Panc1 (cell line): ENCODE measurements around the gene RAPGEF5. TPM values are rescaled to one million over a fixed set of nuclear protein-coding genes. Genes with fewer than 3 reads are reported as not detected.

Source experiments
- ATAC-seq: fragments of 200-7000 bp; cut with Tn5 transposase; 2 replicates; pipeline ENCODE4 v1.9.1; 2020; ENCODE audit warnings: mild to moderate bottlenecking, moderate library complexity
- BruUV-seq: library from RNA; stranded (reverse); fragments of 400-500 nt; replicated peaks from 2 replicates; lab custom pipeline; 2021; lab: Mats Ljungman, UMichigan
- CTCF ChIA-PET: fragments of 300-600 bp; sonication (Branson Sonifier 250); formaldehyde crosslinking; loops from one replicate; lab custom pipeline; 2022; ENCODE audit warnings: antibody characterized with exemption; lab: Charles Lee
- POLR2A ChIA-PET: fragments of 300-600 bp; sonication (Branson Sonifier 250); formaldehyde crosslinking; loops from one replicate; lab custom pipeline; 2022; ENCODE audit warnings: antibody characterized with exemption; lab: Charles Lee
- DNase-seq: peaks from one replicate; pipeline ENCODE4 v3.0.0-alpha.2; 2010; ENCODE audit warnings: low read depth, low spot score
- H3K27ac ChIP-seq: 2 replicates; pipeline ENCODE4 v1.5.1; 2011; ENCODE audit warnings: mild to moderate bottlenecking, low read length, inconsistent platforms
- H3K27me3 ChIP-seq: fragments of 200-500 bp; sonication (Bioruptor generic); 2 replicates; pipeline ENCODE4 v1.6.0; 2014; ENCODE audit warnings: low read length, inconsistent platforms; ENCODE audit not compliant: control insufficient read depth, insufficient read depth
- H3K36me3 ChIP-seq: fragments of 200-500 bp; sonication (Bioruptor generic); 2 replicates; pipeline ENCODE4 v1.5.1; 2014; ENCODE audit warnings: inconsistent platforms, mild to moderate bottlenecking, low read length, moderate library complexity; ENCODE audit not compliant: control insufficient read depth, insufficient read depth
- H3K4me1 ChIP-seq: 2 replicates; pipeline ENCODE4 v1.5.1; 2011; ENCODE audit warnings: inconsistent platforms, mild to moderate bottlenecking, low read length, moderate library complexity; ENCODE audit not compliant: control insufficient read depth, insufficient read depth
- H3K4me3 ChIP-seq, 2 experiments: 2 replicates each; pipeline ENCODE4 v1.5.1; 2011 to 2012; ENCODE audit warnings: low read depth in 2 of 2, low read length in 2 of 2, mild to moderate bottlenecking in 2 of 2, inconsistent platforms in 1 of 2, moderate library complexity in 1 of 2
- H3K9me3 ChIP-seq: fragments of 200-500 bp; sonication (Bioruptor generic); 2 replicates; pipeline ENCODE4 v1.5.1; 2014; ENCODE audit warnings: low read depth, mild to moderate bottlenecking, inconsistent platforms, low read length, moderate library complexity; ENCODE audit not compliant: control insufficient read depth, insufficient read depth
- POLR2AphosphoS5 ChIP-seq: IDR thresholded peaks from 2 replicates; pipeline ENCODE4 v1.6.1; 2012; ENCODE audit warnings: mild to moderate bottlenecking, low read depth, low read length, moderate library complexity
- SIN3A ChIP-seq: IDR thresholded peaks from 2 replicates; pipeline ENCODE4 v1.6.1; 2012; ENCODE audit warnings: low read depth, mild to moderate bottlenecking, low read length, moderate library complexity, borderline replicate concordance; ENCODE audit not compliant: insufficient read depth
- TCF7L2 ChIP-seq: IDR thresholded peaks from 2 replicates; pipeline ENCODE4 v1.6.1; 2011; ENCODE audit warnings: mild to moderate bottlenecking, low read depth, low read length, inconsistent platforms
- in situ Hi-C: cut with HindIII; loops from 2 replicates; pipeline ENCODE4 v1.10.0; 2016; ENCODE audit warnings: low sequenced_read_pairs, low pct_unique_long_range_greater_than_20kb
- intact Hi-C: fragments of 100-400 bp; cut with micrococcal nuclease; formaldehyde crosslinking; loops from one replicate; pipeline ENCODE4 v1.10.0; 2022; ENCODE audit not compliant: unreplicated experiment
- total RNA-seq: library from RNA; stranded (reverse); gene quantifications from one replicate; pipeline ENCODE4 v1.2.1, GENCODE V29; 2021; ENCODE audit not compliant: unreplicated experiment
- TF ChIP-seq, protein P1 (sequence below), 2 experiments: IDR thresholded peaks; 2 replicates each; pipeline ENCODE4 v1.6.1; 2011 to 2012; ENCODE audit warnings: low read depth in 2 of 2, control low read depth in 1 of 2, low read length in 1 of 2, mild to moderate bottlenecking in 1 of 2, moderate library complexity in 1 of 2; ENCODE audit not compliant: insufficient read depth in 1 of 2
- TF ChIP-seq, protein P2 (sequence below): fragments of 450-650 bp; IDR thresholded peaks from 2 replicates; pipeline ENCODE4 v1.5.1; 2017; ENCODE audit warnings: mild to moderate bottlenecking

The RAPGEF5 gene
- total RNA-seq, 1 experiment from 2014 or later, result 1.4 TPM

DNA sequence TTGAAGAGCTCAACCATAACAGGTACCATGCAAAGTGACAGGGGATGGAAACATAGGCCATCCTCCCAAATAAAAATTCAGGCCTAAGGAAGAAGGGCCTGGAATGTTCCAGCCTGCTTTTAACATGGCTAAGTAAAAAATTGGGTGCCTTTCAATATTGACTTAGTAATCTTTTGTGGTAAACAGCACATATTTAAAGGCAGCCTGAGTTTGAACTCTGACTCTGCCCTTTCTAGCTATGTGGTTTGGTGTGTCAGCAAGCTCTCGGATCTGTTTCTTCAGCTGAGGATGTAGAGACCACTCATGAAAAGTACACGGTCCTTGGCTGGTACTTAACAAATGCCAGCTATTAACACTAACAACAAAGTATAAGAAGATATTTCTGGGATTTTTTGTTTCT is 219.5 kb downstream of the RAPGEF5 start:
- in situ Hi-C loops, result no loop called here
- no peaks in the 10 kb centered on the region for H3K36me3 ChIP-seq
- peaks cover 2% of the 10 kb centered on the region; the same call in 1 of the 2 replicates for H3K27me3 ChIP-seq
- DNase-seq (no peak), ATAC-seq (no peak)
- no peaks in the 10 kb centered on the region for H3K4me1 ChIP-seq
- TF ChIP-seq TCF7L2 (no peak), SIN3A (no peak), POLR2AphosphoS5 (no peak)
- TF ChIP-seq, protein P1, sequence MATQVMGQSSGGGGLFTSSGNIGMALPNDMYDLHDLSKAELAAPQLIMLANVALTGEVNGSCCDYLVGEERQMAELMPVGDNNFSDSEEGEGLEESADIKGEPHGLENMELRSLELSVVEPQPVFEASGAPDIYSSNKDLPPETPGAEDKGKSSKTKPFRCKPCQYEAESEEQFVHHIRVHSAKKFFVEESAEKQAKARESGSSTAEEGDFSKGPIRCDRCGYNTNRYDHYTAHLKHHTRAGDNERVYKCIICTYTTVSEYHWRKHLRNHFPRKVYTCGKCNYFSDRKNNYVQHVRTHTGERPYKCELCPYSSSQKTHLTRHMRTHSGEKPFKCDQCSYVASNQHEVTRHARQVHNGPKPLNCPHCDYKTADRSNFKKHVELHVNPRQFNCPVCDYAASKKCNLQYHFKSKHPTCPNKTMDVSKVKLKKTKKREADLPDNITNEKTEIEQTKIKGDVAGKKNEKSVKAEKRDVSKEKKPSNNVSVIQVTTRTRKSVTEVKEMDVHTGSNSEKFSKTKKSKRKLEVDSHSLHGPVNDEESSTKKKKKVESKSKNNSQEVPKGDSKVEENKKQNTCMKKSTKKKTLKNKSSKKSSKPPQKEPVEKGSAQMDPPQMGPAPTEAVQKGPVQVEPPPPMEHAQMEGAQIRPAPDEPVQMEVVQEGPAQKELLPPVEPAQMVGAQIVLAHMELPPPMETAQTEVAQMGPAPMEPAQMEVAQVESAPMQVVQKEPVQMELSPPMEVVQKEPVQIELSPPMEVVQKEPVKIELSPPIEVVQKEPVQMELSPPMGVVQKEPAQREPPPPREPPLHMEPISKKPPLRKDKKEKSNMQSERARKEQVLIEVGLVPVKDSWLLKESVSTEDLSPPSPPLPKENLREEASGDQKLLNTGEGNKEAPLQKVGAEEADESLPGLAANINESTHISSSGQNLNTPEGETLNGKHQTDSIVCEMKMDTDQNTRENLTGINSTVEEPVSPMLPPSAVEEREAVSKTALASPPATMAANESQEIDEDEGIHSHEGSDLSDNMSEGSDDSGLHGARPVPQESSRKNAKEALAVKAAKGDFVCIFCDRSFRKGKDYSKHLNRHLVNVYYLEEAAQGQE (IDR thresholded peaks at IDR 0.05; ENCODE audit: insufficient read depth in 1 of 2, low read depth in 2 of 2, low read length in 1 of 2), result no peak
- TF ChIP-seq, protein P2, sequence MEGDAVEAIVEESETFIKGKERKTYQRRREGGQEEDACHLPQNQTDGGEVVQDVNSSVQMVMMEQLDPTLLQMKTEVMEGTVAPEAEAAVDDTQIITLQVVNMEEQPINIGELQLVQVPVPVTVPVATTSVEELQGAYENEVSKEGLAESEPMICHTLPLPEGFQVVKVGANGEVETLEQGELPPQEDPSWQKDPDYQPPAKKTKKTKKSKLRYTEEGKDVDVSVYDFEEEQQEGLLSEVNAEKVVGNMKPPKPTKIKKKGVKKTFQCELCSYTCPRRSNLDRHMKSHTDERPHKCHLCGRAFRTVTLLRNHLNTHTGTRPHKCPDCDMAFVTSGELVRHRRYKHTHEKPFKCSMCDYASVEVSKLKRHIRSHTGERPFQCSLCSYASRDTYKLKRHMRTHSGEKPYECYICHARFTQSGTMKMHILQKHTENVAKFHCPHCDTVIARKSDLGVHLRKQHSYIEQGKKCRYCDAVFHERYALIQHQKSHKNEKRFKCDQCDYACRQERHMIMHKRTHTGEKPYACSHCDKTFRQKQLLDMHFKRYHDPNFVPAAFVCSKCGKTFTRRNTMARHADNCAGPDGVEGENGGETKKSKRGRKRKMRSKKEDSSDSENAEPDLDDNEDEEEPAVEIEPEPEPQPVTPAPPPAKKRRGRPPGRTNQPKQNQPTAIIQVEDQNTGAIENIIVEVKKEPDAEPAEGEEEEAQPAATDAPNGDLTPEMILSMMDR, result no peak
- BruUV-seq, result no TSS peak
- no peak overlapping the region for H3K27ac ChIP-seq
- no peaks in the 10 kb centered on the region for H3K9me3 ChIP-seq
- CTCF ChIA-PET, result no interaction called here
- H3K4me3 ChIP-seq, result no peak overlapping the region
- POLR2A ChIA-PET, result no interaction called here
- intact Hi-C loops, result no loop called here

GRCh38 chr7:22137026-22137425 is 219.9 kb downstream of the RAPGEF5 start:
- intact Hi-C loops, result no loop called here
- BruUV-seq, result no TSS peak
- Histone ChIP-seq H3K4me1 (no peaks in the 10 kb centered on the region), H3K27me3 (peaks cover 2% of the 10 kb centered on the region; the same call in 1 of the 2 replicates), H3K27ac (no peak overlapping the region), H3K4me3 (no peak overlapping the region), H3K9me3 (no peaks in the 10 kb centered on the region), H3K36me3 (no peaks in the 10 kb centered on the region)
- POLR2A ChIA-PET, result no interaction called here
- ATAC-seq (no peak), DNase-seq (no peak)
- TF ChIP-seq SIN3A (no peak), POLR2AphosphoS5 (no peak), TCF7L2 (no peak)
- TF ChIP-seq, protein P2, result no peak
- TF ChIP-seq, protein P1 (IDR thresholded peaks at IDR 0.05; ENCODE audit: insufficient read depth in 1 of 2, low read depth in 2 of 2, low read length in 1 of 2), result no peak
- in situ Hi-C loops, result no loop called here
- CTCF ChIA-PET, result no interaction called here
